ENCODE data around the gene TNFSF9.

DNA sequence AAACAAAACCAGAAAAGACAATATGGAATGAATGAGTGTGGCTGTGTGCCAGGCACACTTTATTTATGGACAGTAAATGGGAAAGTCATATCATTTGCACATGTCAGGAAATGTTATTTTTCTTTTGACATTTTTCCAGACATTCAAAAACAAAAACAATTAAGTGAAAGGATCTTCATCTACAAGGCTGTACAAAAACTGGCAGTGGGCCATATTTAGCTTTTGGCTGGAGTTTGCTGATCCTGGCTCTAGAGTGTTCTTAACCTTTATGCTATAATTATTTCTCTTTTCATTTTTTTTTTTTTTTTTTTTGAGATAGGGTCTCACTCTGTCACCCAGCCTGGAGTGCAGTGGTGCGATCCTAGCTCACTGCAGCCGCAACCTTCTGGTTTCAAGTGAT lies 6.5 kb upstream of the TNFSF9 start:
- TF ChIP-seq POLR2AphosphoS5 (IDR thresholded peaks at IDR 0.05) = no peak
- TF ChIP-seq, protein P1, sequence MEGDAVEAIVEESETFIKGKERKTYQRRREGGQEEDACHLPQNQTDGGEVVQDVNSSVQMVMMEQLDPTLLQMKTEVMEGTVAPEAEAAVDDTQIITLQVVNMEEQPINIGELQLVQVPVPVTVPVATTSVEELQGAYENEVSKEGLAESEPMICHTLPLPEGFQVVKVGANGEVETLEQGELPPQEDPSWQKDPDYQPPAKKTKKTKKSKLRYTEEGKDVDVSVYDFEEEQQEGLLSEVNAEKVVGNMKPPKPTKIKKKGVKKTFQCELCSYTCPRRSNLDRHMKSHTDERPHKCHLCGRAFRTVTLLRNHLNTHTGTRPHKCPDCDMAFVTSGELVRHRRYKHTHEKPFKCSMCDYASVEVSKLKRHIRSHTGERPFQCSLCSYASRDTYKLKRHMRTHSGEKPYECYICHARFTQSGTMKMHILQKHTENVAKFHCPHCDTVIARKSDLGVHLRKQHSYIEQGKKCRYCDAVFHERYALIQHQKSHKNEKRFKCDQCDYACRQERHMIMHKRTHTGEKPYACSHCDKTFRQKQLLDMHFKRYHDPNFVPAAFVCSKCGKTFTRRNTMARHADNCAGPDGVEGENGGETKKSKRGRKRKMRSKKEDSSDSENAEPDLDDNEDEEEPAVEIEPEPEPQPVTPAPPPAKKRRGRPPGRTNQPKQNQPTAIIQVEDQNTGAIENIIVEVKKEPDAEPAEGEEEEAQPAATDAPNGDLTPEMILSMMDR (IDR thresholded peaks at IDR 0.05) = no peak
- no peak for TF ChIP-seq POLR2A (IDR thresholded peaks at IDR 0.05)
- TF ChIP-seq EP300 (IDR thresholded peaks at IDR 0.05) = no peak
